ENCODE data around the gene NUB1. TPM values are rescaled to one million over a fixed set of nuclear protein-coding genes. Genes with fewer than 3 reads are reported as not detected.

NUB1 gene
- total and polyA plus RNA-seq, 5 donors from 2014 or later = 51.0 to 65.2 (median 53.8) TPM

DNA sequence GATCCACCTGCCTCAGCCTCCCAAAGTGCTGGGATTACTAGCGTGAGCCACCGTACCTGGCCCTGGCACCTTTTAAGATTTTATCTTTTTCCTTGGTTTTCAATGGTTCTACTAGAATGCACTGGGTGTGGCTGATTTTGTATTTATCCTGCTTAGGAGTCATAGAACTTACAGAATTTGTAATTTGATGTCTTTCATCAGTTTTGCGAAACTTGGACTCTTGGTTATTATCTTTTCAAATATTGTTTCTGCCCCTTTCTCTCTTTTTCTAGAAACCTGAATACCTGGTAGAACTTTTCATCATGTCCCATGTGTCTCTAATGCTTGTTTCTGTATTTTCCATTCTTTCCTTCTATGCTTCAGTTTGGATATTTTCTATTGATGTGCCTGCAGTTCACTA, 2.8 kb upstream of the NUB1 start:
- H3K9me3 ChIP-seq (ENCODE audit: control insufficient read depth in 2 of 2, low read length in 2 of 2) = no peaks in the 10 kb centered on the region
- H3K27me3 Mint-ChIP-seq = peaks cover 21% of the 10 kb centered on the region
- H3K4me3 Mint-ChIP-seq = peak overlapping the region in 2 of 4 donors; percentile 40 to 66
- H3K36me3 ChIP-seq (ENCODE audit: control insufficient read depth, insufficient read depth, low read length) = peaks cover 4% of the 10 kb centered on the region
- H3K4me3 ChIP-seq (ENCODE audit: low read depth, low read length) = no peak overlapping the region
- H3K27me3 ChIP-seq (ENCODE audit: control insufficient read depth, insufficient read depth, low read length) = no peaks in the 10 kb centered on the region
- H3K36me3 Mint-ChIP-seq = no peaks in the 10 kb centered on the region
- no peak for DNase-seq
- peaks cover 27% of the 10 kb centered on the region for H3K4me1 ChIP-seq (ENCODE audit: control insufficient read depth, insufficient read depth, low read length, poor library complexity, severe bottlenecking)
- peaks cover 0 to 8% (median 0%) of the 10 kb centered on the region in 7 donors for H3K9me3 Mint-ChIP-seq
- ATAC-seq (ENCODE audit: low read depth in 2 of 2) = no peak
- H3K4me1 Mint-ChIP-seq = peaks cover 9 to 33% (median 24%) of the 10 kb centered on the region in 4 donors
- H3K27ac Mint-ChIP-seq = peak overlapping the region in 2 of 3 donors; percentile 15 to 42
- H3K27ac ChIP-seq (ENCODE audit: insufficient read depth, low read length, poor library complexity, severe bottlenecking) = no peak overlapping the region

DNA sequence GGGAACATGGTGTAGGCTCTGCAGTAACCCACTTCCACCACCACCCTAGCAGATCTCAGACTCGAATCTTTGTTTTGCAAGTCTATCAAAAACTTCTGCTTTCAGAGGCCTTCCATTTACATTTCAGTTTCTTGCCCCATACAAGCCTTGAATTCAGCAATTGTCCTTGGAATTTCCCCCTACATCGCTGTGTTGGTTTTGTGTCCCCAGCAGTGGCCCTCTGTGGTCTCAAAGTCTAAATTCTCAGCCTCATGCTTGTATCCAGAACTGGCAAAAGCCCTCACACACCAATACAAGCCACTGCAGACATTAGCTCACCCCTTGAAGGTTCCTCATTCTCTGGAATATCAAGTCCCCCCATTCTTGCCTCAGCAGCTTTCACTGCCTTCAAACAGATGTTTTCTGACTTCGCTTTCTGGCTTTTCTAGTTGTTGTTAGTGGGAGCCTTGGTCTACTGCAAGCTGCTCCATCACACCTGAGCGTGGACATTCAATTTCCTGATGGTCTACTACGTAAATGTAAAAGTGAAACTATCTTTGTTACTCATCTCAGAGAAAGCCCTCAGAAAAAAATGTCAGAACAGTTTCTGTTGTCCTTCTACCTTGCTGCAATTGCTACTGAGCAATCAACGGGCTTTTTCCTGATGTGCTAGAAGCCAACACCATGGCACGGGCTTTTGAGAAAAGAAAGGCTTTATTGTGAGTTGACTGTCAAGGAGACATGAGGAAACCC, 1.8 kb upstream of the NUB1 start:
- Histone ChIP-seq H3K4me1 (ENCODE audit: control insufficient read depth, insufficient read depth, low read length, poor library complexity, severe bottlenecking) (peaks cover 27% of the 10 kb centered on the region), H3K27ac (ENCODE audit: insufficient read depth, low read length, poor library complexity, severe bottlenecking) (peak overlapping the region; percentile 53), H3K27me3 (ENCODE audit: control insufficient read depth, insufficient read depth, low read length) (no peaks in the 10 kb centered on the region), H3K4me3 (ENCODE audit: low read depth, low read length) (peak overlapping the region; percentile 52), H3K9me3 (ENCODE audit: control insufficient read depth in 2 of 2, low read length in 2 of 2) (no peaks in the 10 kb centered on the region), H3K36me3 (ENCODE audit: control insufficient read depth, insufficient read depth, low read length) (peaks cover 4% of the 10 kb centered on the region)
- Mint-ChIP-seq H3K4me1 (peaks cover 9 to 33% (median 24%) of the 10 kb centered on the region in 4 donors), H3K36me3 (no peaks in the 10 kb centered on the region), H3K9me3 (peaks cover 0 to 8% (median 0%) of the 10 kb centered on the region in 7 donors), H3K27ac (peak overlapping the region; percentile 66 to 100 (median 94)), H3K4me3 (peak overlapping the region; percentile 88 to 98 (median 92)), H3K27me3 (peaks cover 21% of the 10 kb centered on the region)
- DNase-seq (peak in 2 of 3 donors; percentile 38 to 74), ATAC-seq (ENCODE audit: low read depth in 2 of 2) (peak; percentile 12 to 27)

DNA sequence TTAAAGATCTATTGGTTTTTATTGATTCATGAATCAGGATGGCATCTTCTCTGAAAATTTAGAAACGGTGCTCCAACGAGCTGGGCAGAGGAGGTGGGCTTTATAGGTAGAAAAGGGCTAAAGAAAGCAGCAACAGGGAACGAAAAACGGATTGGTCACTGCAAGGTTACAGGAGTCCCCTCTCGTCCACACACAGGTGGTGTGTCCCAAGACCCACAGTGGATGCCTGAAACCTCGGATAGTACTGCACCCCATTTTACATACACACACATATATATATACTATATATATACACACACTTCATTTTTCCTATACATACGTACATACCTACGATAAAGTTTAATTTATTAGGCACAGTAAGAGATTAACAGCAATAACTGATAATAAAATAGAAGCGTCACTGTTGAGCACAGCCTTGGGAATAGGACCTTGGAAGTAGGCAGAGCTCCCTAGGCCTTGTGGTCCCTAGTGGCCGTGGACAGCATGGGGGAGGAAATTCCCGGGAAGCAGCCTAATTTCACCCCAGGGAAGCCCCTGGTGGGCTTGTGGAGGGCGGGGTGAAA, 737 bp upstream of the NUB1 start:
- Histone ChIP-seq H3K27ac (ENCODE audit: insufficient read depth, low read length, poor library complexity, severe bottlenecking) (peak overlapping the region; percentile 91), H3K4me3 (ENCODE audit: low read depth, low read length) (no peak overlapping the region), H3K36me3 (ENCODE audit: control insufficient read depth, insufficient read depth, low read length) (peaks cover 11% of the 10 kb centered on the region), H3K9me3 (ENCODE audit: control insufficient read depth in 2 of 2, low read length in 2 of 2) (no peaks in the 10 kb centered on the region), H3K4me1 (ENCODE audit: control insufficient read depth, insufficient read depth, low read length, poor library complexity, severe bottlenecking) (peaks cover 27% of the 10 kb centered on the region), H3K27me3 (ENCODE audit: control insufficient read depth, insufficient read depth, low read length) (no peaks in the 10 kb centered on the region)
- no peak for DNase-seq
- H3K27ac Mint-ChIP-seq = peak overlapping the region; percentile 57 to 74 (median 66)
- H3K27me3 Mint-ChIP-seq = peaks cover 11% of the 10 kb centered on the region
- H3K4me1 Mint-ChIP-seq = peaks cover 12 to 33% (median 27%) of the 10 kb centered on the region in 4 donors
- H3K4me3 Mint-ChIP-seq = peak overlapping the region; percentile 88 to 98 (median 92)
- no peak for ATAC-seq (ENCODE audit: low read depth in 2 of 2)
- peaks cover 4% of the 10 kb centered on the region for H3K36me3 Mint-ChIP-seq
- peaks cover 0 to 8% (median 0%) of the 10 kb centered on the region in 7 donors for H3K9me3 Mint-ChIP-seq

GRCh38 chr7:151342102-151342646, 562 bp downstream of the NUB1 start:
- Mint-ChIP-seq H3K27ac (peak overlapping the region; percentile 53 to 85 (median 75)), H3K9me3 (peaks cover 0 to 8% (median 0%) of the 10 kb centered on the region in 7 donors), H3K36me3 (peaks cover 4% of the 10 kb centered on the region), H3K4me1 (peaks cover 17 to 38% (median 28%) of the 10 kb centered on the region in 4 donors), H3K27me3 (peaks cover 5% of the 10 kb centered on the region), H3K4me3 (peak overlapping the region; percentile 88 to 98 (median 92))
- H3K4me1 ChIP-seq (ENCODE audit: control insufficient read depth, insufficient read depth, low read length, poor library complexity, severe bottlenecking) = peaks cover 27% of the 10 kb centered on the region
- peak overlapping the region; percentile 91 for H3K27ac ChIP-seq (ENCODE audit: insufficient read depth, low read length, poor library complexity, severe bottlenecking)
- H3K9me3 ChIP-seq (ENCODE audit: control insufficient read depth in 2 of 2, low read length in 2 of 2) = no peaks in the 10 kb centered on the region
- H3K4me3 ChIP-seq (ENCODE audit: low read depth, low read length) = peak overlapping the region; percentile 96
- H3K27me3 ChIP-seq (ENCODE audit: control insufficient read depth, insufficient read depth, low read length) = no peaks in the 10 kb centered on the region
- ATAC-seq (ENCODE audit: low read depth in 2 of 2) (peak; percentile 15 to 26), DNase-seq (peak in 2 of 3 donors; percentile 57 to 79)
- peaks cover 24% of the 10 kb centered on the region for H3K36me3 ChIP-seq (ENCODE audit: control insufficient read depth, insufficient read depth, low read length)

- peaks cover 4% of the 10 kb centered on the region for H3K36me3 Mint-ChIP-seq
- peaks cover 20 to 43% (median 28%) of the 10 kb centered on the region in 4 donors for H3K4me1 Mint-ChIP-seq
- H3K4me3 ChIP-seq (ENCODE audit: low read depth, low read length) = peak overlapping the region; percentile 96
Observed at GRCh38 chr7:151342811-151343210, 1.2 kb downstream of the NUB1 start.

DNA sequence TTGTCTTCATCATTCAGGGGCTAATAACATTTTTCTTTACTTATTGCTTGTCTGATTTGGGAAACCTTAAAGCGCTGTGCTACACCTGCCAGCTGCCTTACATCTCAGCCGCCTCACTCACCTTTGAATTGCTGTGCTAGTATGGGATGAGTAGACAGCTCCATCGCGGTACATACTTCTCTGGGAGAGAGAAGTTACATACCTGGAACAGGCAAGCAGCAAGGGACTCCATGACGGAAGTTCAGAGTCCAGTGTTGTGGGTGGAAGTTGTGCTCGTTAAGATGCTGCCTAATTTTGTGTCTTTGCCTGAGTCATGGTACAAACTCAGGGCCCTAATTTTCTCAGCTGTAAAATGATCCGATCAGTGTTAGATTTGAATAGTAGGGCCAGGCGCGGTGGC, 1.9 kb downstream of the NUB1 start:
- H3K27me3 ChIP-seq (ENCODE audit: control insufficient read depth, insufficient read depth, low read length) = no peaks in the 10 kb centered on the region
- no peak overlapping the region for H3K27ac ChIP-seq (ENCODE audit: insufficient read depth, low read length, poor library complexity, severe bottlenecking)

More at GRCh38 chr7:151342811-151343210, 1.2 kb downstream of the NUB1 start:
- Histone ChIP-seq H3K27ac (ENCODE audit: insufficient read depth, low read length, poor library complexity, severe bottlenecking) (peak overlapping the region; percentile 91), H3K27me3 (ENCODE audit: control insufficient read depth, insufficient read depth, low read length) (no peaks in the 10 kb centered on the region), H3K4me1 (ENCODE audit: control insufficient read depth, insufficient read depth, low read length, poor library complexity, severe bottlenecking) (peaks cover 27% of the 10 kb centered on the region), H3K36me3 (ENCODE audit: control insufficient read depth, insufficient read depth, low read length) (peaks cover 30% of the 10 kb centered on the region), H3K9me3 (ENCODE audit: control insufficient read depth in 2 of 2, low read length in 2 of 2) (no peaks in the 10 kb centered on the region)
- Mint-ChIP-seq H3K4me3 (peak overlapping the region; percentile 88 to 98 (median 92)), H3K27ac (peak overlapping the region; percentile 11 to 75 (median 53)), H3K9me3 (peaks cover 0 to 8% (median 0%) of the 10 kb centered on the region in 7 donors), H3K27me3 (peaks cover 5% of the 10 kb centered on the region)
- DNase-seq (no peak), ATAC-seq (ENCODE audit: low read depth in 2 of 2) (no peak)

DNA sequence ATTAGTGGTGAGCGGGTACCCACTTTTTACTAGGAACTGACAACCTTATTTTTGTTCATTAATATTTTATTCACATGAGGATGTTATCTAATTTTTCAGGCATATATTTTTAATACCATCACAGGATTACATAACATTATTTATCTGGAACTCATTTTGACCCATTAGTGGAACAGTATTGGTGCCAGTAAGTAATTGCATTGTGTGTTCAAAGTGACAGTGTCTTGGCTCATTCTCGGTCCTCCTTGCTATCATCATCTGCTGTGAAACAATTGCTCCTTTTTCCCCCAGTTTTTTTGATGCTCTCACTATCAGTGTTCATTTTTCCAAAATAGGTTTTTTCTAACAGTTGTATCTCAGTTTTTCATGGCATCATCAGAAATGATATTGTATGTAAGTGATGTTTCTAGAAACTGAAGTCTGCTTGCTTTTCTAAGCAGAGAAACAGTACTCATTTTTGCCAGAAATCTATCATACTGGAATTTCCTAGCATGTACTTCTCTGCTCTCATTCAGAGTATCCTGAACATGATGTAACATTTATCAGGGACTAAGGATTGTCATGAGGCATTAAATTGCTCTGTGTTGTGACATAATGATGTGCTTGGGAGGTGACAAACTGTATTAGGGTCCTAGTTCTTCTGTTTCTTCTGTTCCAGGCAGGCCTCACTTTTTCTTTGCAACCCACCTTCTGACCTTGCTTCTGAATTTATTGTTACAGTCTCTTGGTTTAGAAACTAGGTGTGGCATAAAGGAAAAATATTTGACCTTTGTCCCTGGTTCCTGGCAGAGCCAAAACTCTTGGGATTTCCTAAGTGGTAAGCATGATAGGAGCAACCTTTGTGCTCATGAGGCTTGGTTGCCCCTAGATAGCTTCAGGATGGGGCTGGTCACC, 4.2 kb downstream of the NUB1 start:
- no peak overlapping the region for H3K27ac ChIP-seq (ENCODE audit: insufficient read depth, low read length, poor library complexity, severe bottlenecking)
- Mint-ChIP-seq H3K4me3 (peak overlapping the region in 3 of 4 donors; percentile 11 to 48 (median 22)), H3K27ac (peak overlapping the region in 1 of 3 donors; percentile 9), H3K4me1 (peaks cover 14 to 54% (median 22%) of the 10 kb centered on the region in 4 donors), H3K27me3 (no peaks in the 10 kb centered on the region), H3K9me3 (no peaks in the 10 kb centered on the region), H3K36me3 (peaks cover 7% of the 10 kb centered on the region)
- H3K4me3 ChIP-seq (ENCODE audit: low read depth, low read length) = no peak overlapping the region
- ATAC-seq (ENCODE audit: low read depth in 2 of 2) (no peak), DNase-seq (no peak)
- no peaks in the 10 kb centered on the region for H3K27me3 ChIP-seq (ENCODE audit: control insufficient read depth, insufficient read depth, low read length)
- H3K9me3 ChIP-seq (ENCODE audit: control insufficient read depth in 2 of 2, low read length in 2 of 2) = no peaks in the 10 kb centered on the region
- H3K36me3 ChIP-seq (ENCODE audit: control insufficient read depth, insufficient read depth, low read length) = peaks cover 33% of the 10 kb centered on the region
- H3K4me1 ChIP-seq (ENCODE audit: control insufficient read depth, insufficient read depth, low read length, poor library complexity, severe bottlenecking) = peaks cover 28% of the 10 kb centered on the region

More for the DNA sequence above, 1.9 kb downstream of the NUB1 start:
- peaks cover 22 to 46% (median 30%) of the 10 kb centered on the region in 4 donors for H3K4me1 Mint-ChIP-seq
- H3K9me3 Mint-ChIP-seq = peaks cover 0 to 8% (median 0%) of the 10 kb centered on the region in 7 donors
- DNase-seq = no peak
- H3K27ac Mint-ChIP-seq = peak overlapping the region in 1 of 3 donors; percentile 11
- peaks cover 7% of the 10 kb centered on the region for H3K36me3 Mint-ChIP-seq
- H3K27me3 Mint-ChIP-seq = peaks cover 5% of the 10 kb centered on the region
- Histone ChIP-seq H3K36me3 (ENCODE audit: control insufficient read depth, insufficient read depth, low read length) (peaks cover 33% of the 10 kb centered on the region), H3K4me1 (ENCODE audit: control insufficient read depth, insufficient read depth, low read length, poor library complexity, severe bottlenecking) (peaks cover 27% of the 10 kb centered on the region), H3K9me3 (ENCODE audit: control insufficient read depth in 2 of 2, low read length in 2 of 2) (no peaks in the 10 kb centered on the region), H3K4me3 (ENCODE audit: low read depth, low read length) (peak overlapping the region; percentile 26)
- peak overlapping the region; percentile 38 to 98 (median 88) for H3K4me3 Mint-ChIP-seq
- ATAC-seq (ENCODE audit: low read depth in 2 of 2) = no peak
